ES-I3 (cell line): ENCODE measurements around the gene C3.
"Not testable (repeated sequence)": the region's sequence is repeated elsewhere in the genome, so short reads cannot be mapped to it uniquely, and the experiment has no call there.

Experiments
- H3K36me3 ChIP-seq: 2 replicates; pipeline ENCODE4 v1.6.1; 2013; ENCODE audit warnings: mild to moderate bottlenecking, low read length, control low read depth, moderate library complexity; ENCODE audit not compliant: insufficient read depth
- H3K4me1 ChIP-seq: 2 replicates; pipeline ENCODE4 v1.6.1; 2013; ENCODE audit warnings: mild to moderate bottlenecking, control low read depth, low read length; ENCODE audit not compliant: insufficient read depth
- H3K9ac ChIP-seq: 2 replicates; pipeline ENCODE4 v1.6.1; 2013; ENCODE audit warnings: low read depth, mild to moderate bottlenecking, low read length, moderate library complexity
- H3K9me3 ChIP-seq: 2 replicates; pipeline ENCODE4 v1.6.1; 2013; ENCODE audit warnings: mild to moderate bottlenecking, low read length, moderate library complexity; ENCODE audit not compliant: control insufficient read depth, insufficient read depth

C3 gene

GRCh38 chr19:6753178-6754031 lies 33.0 kb upstream of the C3 start:
- H3K36me3 ChIP-seq: peaks cover 15% of the 10 kb centered on the region
- H3K9ac ChIP-seq: peak overlapping the region; percentile 63
- H3K4me1 ChIP-seq: peaks cover 7% of the 10 kb centered on the region; the same call in 1 of the 2 replicates
- no peaks in the 10 kb centered on the region for H3K9me3 ChIP-seq

DNA sequence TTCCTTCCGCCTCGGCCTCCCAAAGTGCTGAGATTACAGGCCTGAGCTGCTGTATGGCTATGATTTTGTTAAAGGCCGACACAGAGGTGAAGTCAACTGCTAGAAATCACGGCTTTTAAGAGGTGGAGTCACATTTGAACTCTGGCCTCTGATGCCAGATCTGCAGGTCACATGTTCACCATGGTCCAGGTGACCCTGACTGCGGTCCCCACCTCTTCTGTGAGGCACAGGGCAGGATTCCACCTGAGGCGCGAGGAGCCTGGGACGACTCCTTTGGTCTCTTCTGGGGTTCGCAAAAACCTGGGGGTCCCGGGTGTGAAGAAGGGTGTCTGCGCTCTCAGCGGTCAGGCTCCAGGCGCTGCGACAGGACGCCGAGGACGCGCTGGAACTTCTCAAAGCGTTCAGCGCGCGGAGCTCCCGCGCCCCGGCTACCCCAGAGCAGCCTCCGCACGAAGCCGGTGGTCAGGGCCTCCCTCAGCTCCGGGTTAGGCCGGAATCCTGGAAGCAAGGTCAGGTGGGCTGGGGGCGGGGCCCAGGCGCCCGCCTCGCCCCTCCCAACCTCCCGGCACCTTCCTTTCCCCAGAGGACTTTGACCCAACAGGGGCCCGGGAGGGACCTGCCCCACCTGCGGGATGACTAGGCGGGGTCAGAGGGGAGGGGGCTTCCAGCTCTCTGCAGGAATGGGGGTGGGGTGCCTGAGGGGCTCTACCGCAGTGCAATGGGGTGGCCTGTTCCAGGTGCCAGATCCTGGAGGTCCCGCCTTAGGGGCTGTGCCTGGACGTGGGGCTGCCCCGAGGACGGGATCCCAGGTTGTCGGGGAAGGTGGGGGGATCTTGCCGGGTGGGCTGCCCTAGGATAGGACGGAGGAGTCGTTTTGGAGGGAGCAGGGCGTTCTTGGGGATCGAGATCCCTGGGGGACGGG lies 32.1 kb upstream of the C3 start:
- H3K9ac ChIP-seq: peak overlapping the region; percentile 63
- H3K36me3 ChIP-seq: peaks cover 20% of the 10 kb centered on the region
- H3K4me1 ChIP-seq: peaks cover 7% of the 10 kb centered on the region; the same call in 1 of the 2 replicates
- H3K9me3 ChIP-seq: no peaks in the 10 kb centered on the region

GRCh38 chr19:6751189-6751588 lies 30.7 kb upstream of the C3 start:
- Histone ChIP-seq H3K36me3 (peaks cover 28% of the 10 kb centered on the region), H3K9ac (no peak overlapping the region), H3K9me3 (no peaks in the 10 kb centered on the region), H3K4me1 (peaks cover 7% of the 10 kb centered on the region; the same call in 1 of the 2 replicates)

GRCh38 chr19:6750062-6750461 lies 29.6 kb upstream of the C3 start:
- H3K36me3 ChIP-seq: peaks cover 37% of the 10 kb centered on the region
- H3K9ac ChIP-seq: no peak overlapping the region
- H3K4me1 ChIP-seq: peaks cover 12% of the 10 kb centered on the region; the same call in 1 of the 2 replicates
- no peaks in the 10 kb centered on the region for H3K9me3 ChIP-seq

DNA sequence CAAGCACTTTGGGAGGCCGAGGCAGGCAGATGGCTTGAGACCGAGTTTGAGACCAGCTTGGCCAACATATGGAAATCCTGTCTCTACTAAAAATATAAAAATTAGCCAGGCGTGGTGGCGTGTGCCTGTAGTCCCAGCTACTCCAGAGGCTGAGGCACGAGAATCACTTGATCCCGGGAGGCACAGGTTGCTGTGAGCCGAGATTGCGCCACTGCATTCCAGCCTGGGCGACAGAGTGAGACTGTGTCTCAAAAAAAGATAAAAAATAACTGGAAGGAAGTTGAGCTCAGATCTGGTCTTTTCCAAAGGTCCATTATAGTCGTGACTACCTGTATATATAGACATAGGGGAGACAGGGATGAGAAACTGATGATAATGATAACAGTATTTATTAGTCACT lies 28.1 kb upstream of the C3 start:
- H3K9ac ChIP-seq, H3K9me3 ChIP-seq: not testable (repeated sequence)
- Histone ChIP-seq H3K36me3 (peaks cover 37% of the 10 kb centered on the region), H3K4me1 (peaks cover 24% of the 10 kb centered on the region; the same call in 1 of the 2 replicates)

- H3K4me1 ChIP-seq: peaks cover 33% of the 10 kb centered on the region
- H3K9ac ChIP-seq: no peak overlapping the region
- peaks cover 37% of the 10 kb centered on the region for H3K36me3 ChIP-seq
- no peaks in the 10 kb centered on the region for H3K9me3 ChIP-seq
Measured at GRCh38 chr19:6745965-6746364, 25.5 kb upstream of the C3 start.

- H3K36me3 ChIP-seq: peaks cover 37% of the 10 kb centered on the region
- H3K9me3 ChIP-seq: no peaks in the 10 kb centered on the region
- no peak overlapping the region for H3K9ac ChIP-seq
- H3K4me1 ChIP-seq: peaks cover 33% of the 10 kb centered on the region
Measured at GRCh38 chr19:6744381-6745301, 24.2 kb upstream of the C3 start.

DNA sequence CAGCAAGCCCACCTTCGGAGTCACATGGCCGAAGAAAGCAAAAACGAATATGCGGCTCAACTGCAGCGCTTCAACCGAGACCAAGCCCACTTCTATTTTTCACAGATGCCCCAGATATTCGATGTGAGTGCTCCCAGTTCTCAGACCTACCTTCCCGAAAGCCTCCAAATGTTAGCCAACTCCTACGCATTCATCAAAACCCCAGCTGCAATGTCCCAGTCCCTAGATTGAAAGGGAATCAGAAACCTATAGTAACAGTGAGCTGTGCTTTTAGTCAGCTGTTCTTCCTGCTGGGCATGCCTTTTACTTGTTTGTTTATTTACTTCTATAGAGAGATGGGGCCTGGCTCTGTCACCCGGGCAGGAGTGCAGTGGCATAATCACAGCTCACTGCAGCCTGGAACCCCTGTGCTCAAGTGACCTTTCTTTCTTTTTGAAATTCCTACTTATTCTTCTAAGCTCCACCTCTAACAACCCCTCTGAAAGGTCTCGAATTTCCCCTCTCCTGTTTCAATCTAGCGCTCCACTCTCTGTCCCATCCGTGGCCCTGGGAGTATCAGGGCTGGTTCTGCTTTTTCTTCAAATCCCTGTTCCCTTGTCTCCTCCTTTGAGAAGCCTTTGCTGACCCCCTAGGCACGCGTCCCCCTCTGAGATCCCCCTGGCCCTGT lies 23.4 kb upstream of the C3 start:
- H3K9ac ChIP-seq: no peak overlapping the region
- H3K36me3 ChIP-seq: peaks cover 32% of the 10 kb centered on the region
- peaks cover 33% of the 10 kb centered on the region for H3K4me1 ChIP-seq
- no peaks in the 10 kb centered on the region for H3K9me3 ChIP-seq

DNA sequence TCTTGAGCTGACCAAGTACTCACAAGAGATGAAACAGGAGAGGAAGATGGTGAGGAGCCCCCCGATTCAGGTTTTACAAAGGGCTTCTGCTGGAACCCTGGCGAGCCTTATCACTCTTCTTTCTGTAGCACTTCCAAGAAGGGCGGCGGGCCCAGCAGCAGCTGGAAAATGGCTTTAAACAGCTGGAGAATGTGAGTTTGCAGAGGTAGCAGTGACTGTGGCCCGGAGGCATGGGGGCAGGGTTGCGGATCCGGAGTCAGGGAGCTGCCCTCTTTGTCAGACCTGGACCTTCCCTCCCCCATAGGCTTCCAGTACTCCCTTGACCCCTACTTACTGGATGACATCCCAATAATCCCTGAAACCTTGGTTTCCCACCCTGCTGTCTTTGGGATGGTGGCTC lies 22.6 kb upstream of the C3 start:
- H3K9me3 ChIP-seq: no peaks in the 10 kb centered on the region
- H3K4me1 ChIP-seq: peaks cover 36% of the 10 kb centered on the region

GRCh38 chr19:6740589-6741343 lies 20.3 kb upstream of the C3 start:
- peaks cover 13% of the 10 kb centered on the region for H3K36me3 ChIP-seq
- H3K9me3 ChIP-seq: no peaks in the 10 kb centered on the region
- peaks cover 37% of the 10 kb centered on the region for H3K4me1 ChIP-seq
- H3K9ac ChIP-seq: peak overlapping the region; percentile 88

More for the DNA sequence above, 22.6 kb upstream of the C3 start:
- H3K9ac ChIP-seq: no peak overlapping the region
- H3K36me3 ChIP-seq: peaks cover 26% of the 10 kb centered on the region

DNA sequence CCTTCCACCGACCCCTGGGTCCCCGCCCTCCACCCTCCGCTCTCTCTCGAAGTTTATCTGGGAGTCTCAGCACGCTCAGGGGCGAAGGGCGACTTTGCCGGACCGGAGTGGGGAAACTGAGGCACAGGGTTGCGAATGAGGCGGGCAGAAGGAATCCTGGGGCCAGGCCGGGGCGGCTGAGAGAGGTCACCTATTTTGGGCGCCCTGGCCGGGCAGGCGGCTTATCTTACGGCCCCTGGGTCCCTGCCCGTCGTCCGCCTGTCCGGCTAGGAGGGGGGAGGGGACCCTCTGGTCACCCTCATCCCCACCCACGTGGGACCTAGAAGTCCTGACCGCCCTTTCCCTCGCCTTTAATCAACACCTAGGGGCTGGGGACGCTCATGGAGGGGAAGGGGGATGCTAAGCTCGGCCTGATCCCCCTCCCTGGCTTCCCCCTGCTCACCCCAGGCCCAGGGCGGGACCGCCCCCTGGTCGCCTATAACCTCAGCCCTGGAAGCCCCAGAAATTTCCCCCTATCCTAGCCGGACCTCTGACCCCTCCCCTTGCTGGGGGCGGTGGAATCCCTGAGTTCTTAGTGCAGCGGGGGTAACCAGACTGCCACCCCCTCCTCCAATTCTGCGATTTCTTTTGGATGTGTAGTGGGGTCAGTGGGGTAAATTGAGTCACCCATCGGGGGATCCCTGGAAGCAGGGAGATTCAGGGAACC lies 19.6 kb upstream of the C3 start:
- Histone ChIP-seq H3K36me3 (peaks cover 7% of the 10 kb centered on the region; the same call in 1 of the 2 replicates), H3K4me1 (peaks cover 31% of the 10 kb centered on the region), H3K9ac (peak overlapping the region; percentile 88), H3K9me3 (no peaks in the 10 kb centered on the region)

GRCh38 chr19:6739390-6739882 lies 19.0 kb upstream of the C3 start, which contains the start of gene TRIP10:
Gene TRIP10 (plus strand): TSS chr19:6739680. CDS start chr19:6739762, 82 bp downstream.
- Histone ChIP-seq H3K4me1 (peaks cover 34% of the 10 kb centered on the region), H3K36me3 (peaks cover 4% of the 10 kb centered on the region; the same call in 1 of the 2 replicates), H3K9ac (peak within 1 kb of the TSS; percentile 91), H3K9me3 (no peaks in the 10 kb centered on the region)
